Left ventricle myocardium inferior (tissue), 1 donor: ENCODE measurements around the gene UCHL5. TPM values are rescaled to one million over a fixed set of nuclear protein-coding genes. Genes with fewer than 3 reads are reported as not detected.

Source experiments
- DNase-seq: peaks from one replicate; pipeline ENCODE4 v3.0.0-alpha.2; 2020
- H3K27ac ChIP-seq: fragments of 200-600 bp; replicated peaks from 2 replicates; pipeline ENCODE4 v1.8.0; 2021
- H3K27me3 ChIP-seq: fragments of 200-600 bp; 2 replicates; pipeline ENCODE4 v1.8.0; 2021; ENCODE audit warnings: low read depth
- H3K36me3 ChIP-seq: fragments of 200-600 bp; 2 replicates; pipeline ENCODE4 v1.8.0; 2021
- H3K4me1 ChIP-seq: fragments of 200-600 bp; 2 replicates; pipeline ENCODE4 v1.8.0; 2021
- H3K4me3 ChIP-seq: fragments of 200-600 bp; 2 replicates; pipeline ENCODE4 v1.8.0; 2021; ENCODE audit warnings: mild to moderate bottlenecking, moderate library complexity
- H3K9me3 ChIP-seq: fragments of 200-600 bp; replicated peaks from 2 replicates; pipeline ENCODE4 v1.8.0; 2021
- CTCF ChIP-seq: fragments of 200-600 bp; IDR thresholded peaks from 2 replicates; pipeline ENCODE4 v1.8.0; 2021; ENCODE audit warnings: antibody characterized with exemption, mild to moderate bottlenecking, borderline replicate concordance
- intact Hi-C: fragments of 100-400 bp; cut with micrococcal nuclease; formaldehyde crosslinking; loops from one replicate; pipeline ENCODE4 v1.11.0; 2022
- long read RNA-seq: library from polyadenylated mRNA; unstranded; transcript quantifications from one replicate; pipeline ENCODE4 v2.0.0, GENCODE V29; 2021
- total RNA-seq: library from RNA; stranded (reverse); fragmentation: NEBNext Ultra II Directional; extraction: Animal tissue kit (Norgen Biotek cat#: 25700); gene quantifications from one replicate; pipeline ENCODE4 v1.2.1, GENCODE V29; 2021
- donor health status: DM: no; HTN: yes; CAD: no; lungs with severe emphysema.

The UCHL5 gene
- total RNA-seq, result 43.0 TPM
- long read RNA-seq, full-length matches to known transcripts, result 57 of 67 reads
- long read RNA-seq, partial matches to known transcripts, result 0 of 67 reads
- long read RNA-seq, other reads (novel, unspliced or antisense), result 10 of 67 reads

GRCh38 chr1:193059282-193060114 is at the start of gene UCHL5, which contains the start of gene RO60:
UCHL5 (minus strand) TSS chr1:193059360; CDS start chr1:193059260, 100 bp downstream.
RO60 (plus strand) TSS chr1:193059612; CDS start chr1:193069055, 9,443 bp downstream.
- intact Hi-C loops, result loop anchor here (10.0 kb wide), 1 partner anchor 65 kb away; the partner anchor contains the start of gene CDC73
- TF ChIP-seq CTCF, result no peak
- DNase-seq, result peak; percentile 95
- H3K4me1 ChIP-seq, result peaks cover 78% of the 10 kb centered on the region
- H3K4me3 ChIP-seq, result peak within 1 kb of the TSS; percentile 90
- no peaks in the 10 kb centered on the region for H3K9me3 ChIP-seq
- peak within 1 kb of the TSS; percentile 98 for H3K27ac ChIP-seq
- H3K27me3 ChIP-seq, result no peaks in the 10 kb centered on the region
- H3K36me3 ChIP-seq, result no peaks in the 10 kb centered on the region

GRCh38 chr1:193108471-193108870 is 49.3 kb upstream of the UCHL5 start:
- H3K9me3 ChIP-seq, result no peaks in the 10 kb centered on the region
- no peak for TF ChIP-seq CTCF
- H3K27ac ChIP-seq, result no peak overlapping the region
- peaks cover 29% of the 10 kb centered on the region for H3K4me1 ChIP-seq
- no peak overlapping the region for H3K4me3 ChIP-seq
- DNase-seq, result no peak
- H3K27me3 ChIP-seq, result no peaks in the 10 kb centered on the region
- intact Hi-C loops, result no loop called here
- H3K36me3 ChIP-seq, result no peaks in the 10 kb centered on the region

- intact Hi-C loops, result no loop called here
- DNase-seq, result no peak
- no peak for TF ChIP-seq CTCF
- Histone ChIP-seq H3K4me1 (peaks cover 35% of the 10 kb centered on the region), H3K4me3 (peak overlapping the region; percentile 96), H3K27ac (peak overlapping the region; percentile 98), H3K27me3 (no peaks in the 10 kb centered on the region), H3K9me3 (no peaks in the 10 kb centered on the region), H3K36me3 (peaks cover under 1% of the 10 kb centered on the region)
Observed at GRCh38 chr1:193105821-193106177, 46.6 kb upstream of the UCHL5 start.

- H3K4me1 ChIP-seq, result peaks cover 35% of the 10 kb centered on the region
- H3K36me3 ChIP-seq, result peaks cover 7% of the 10 kb centered on the region
- H3K27me3 ChIP-seq, result no peaks in the 10 kb centered on the region
- TF ChIP-seq CTCF, result peak; percentile 37
- H3K27ac ChIP-seq, result peak within 1 kb of the TSS; percentile 98
- intact Hi-C loops, result no loop called here
- H3K4me3 ChIP-seq, result peak within 1 kb of the TSS; percentile 96
- H3K9me3 ChIP-seq, result no peaks in the 10 kb centered on the region
- peak; percentile 89 for DNase-seq
Observed at GRCh38 chr1:193104907-193105820, 46.0 kb upstream of the UCHL5 start, which contains the start of gene GLRX2. GLRX2 (minus strand) TSS chr1:193105414; CDS start chr1:193105382, 32 bp downstream.

GRCh38 chr1:193104502-193104906 is 45.3 kb upstream of the UCHL5 start:
- peaks cover 14% of the 10 kb centered on the region for H3K36me3 ChIP-seq
- no peaks in the 10 kb centered on the region for H3K27me3 ChIP-seq
- peak; percentile 43 for DNase-seq
- intact Hi-C loops, result no loop called here
- H3K4me3 ChIP-seq, result peak overlapping the region; percentile 96
- no peak for TF ChIP-seq CTCF
- H3K4me1 ChIP-seq, result peaks cover 35% of the 10 kb centered on the region
- H3K27ac ChIP-seq, result peak overlapping the region; percentile 98
- no peaks in the 10 kb centered on the region for H3K9me3 ChIP-seq
